DND-41 (cell line): ENCODE data around the gene GATM.
A peak's percentile ranks its signal among the peaks of the same experiment; 100 is the strongest.

Source experiments
- ATAC-seq: fragments of 200-7000 bp; cut with Tn5 transposase; 3 replicates; pipeline ENCODE4 v1.9.1; 2021; ENCODE audit warnings: low read depth; ENCODE audit not compliant: insufficient read depth
- DNase-seq: peaks from one replicate; pipeline ENCODE4 v3.0.0-alpha.2; 2020
- H2AFZ ChIP-seq: 2 replicates; pipeline ENCODE4 v1.6.0; 2012; ENCODE audit warnings: low read depth, low read length
- H3K27ac ChIP-seq: 2 replicates; pipeline ENCODE4 v1.5.1; 2012; ENCODE audit warnings: low read length, inconsistent platforms
- H3K27me3 ChIP-seq: fragments of 200-600 bp; sonication (generic); 2 replicates; pipeline ENCODE4 v1.6.0; 2012; ENCODE audit warnings: low read length, mild to moderate bottlenecking, inconsistent platforms; ENCODE audit not compliant: insufficient read depth, poor library complexity
- H3K36me3 ChIP-seq: 2 replicates; pipeline ENCODE4 v1.5.1; 2012; ENCODE audit warnings: low read length, inconsistent platforms; ENCODE audit not compliant: insufficient read depth
- H3K4me1 ChIP-seq: 2 replicates; pipeline ENCODE4 v1.5.1; 2012; ENCODE audit warnings: mild to moderate bottlenecking, low read length; ENCODE audit not compliant: insufficient read depth
- H3K4me2 ChIP-seq: 2 replicates; pipeline ENCODE4 v1.6.0; 2012; ENCODE audit warnings: mild to moderate bottlenecking, moderate library complexity, low read length, inconsistent platforms; ENCODE audit not compliant: insufficient read depth
- H3K4me3 ChIP-seq, 2 experiments: fragments of 200-600 bp in 1 of 2; shearing (Covaris generic) in 1 of 2; 2 replicates each; pipeline ENCODE4 v1.5.1; 2012 to 2016; ENCODE audit warnings: inconsistent platforms in 2 of 2, low read length in 2 of 2, mild to moderate bottlenecking in 2 of 2, low read depth in 1 of 2, moderate library complexity in 1 of 2
- H3K79me2 ChIP-seq: 2 replicates; pipeline ENCODE4 v1.6.0; 2012; ENCODE audit warnings: low read length, inconsistent platforms; ENCODE audit not compliant: insufficient read depth
- H3K9ac ChIP-seq: 2 replicates; pipeline ENCODE4 v1.6.0; 2012; ENCODE audit warnings: low read depth, mild to moderate bottlenecking, inconsistent platforms, low read length, moderate library complexity
- H3K9me3 ChIP-seq: 2 replicates; pipeline ENCODE4 v1.5.1; 2012; ENCODE audit warnings: low read length, moderate library complexity, mild to moderate bottlenecking, inconsistent platforms; ENCODE audit not compliant: insufficient read depth, severe bottlenecking
- H4K20me1 ChIP-seq: 2 replicates; pipeline ENCODE4 v1.6.0; 2012; ENCODE audit warnings: low read length; ENCODE audit not compliant: insufficient read depth
- CTCF ChIP-seq: IDR thresholded peaks from 2 replicates; pipeline ENCODE4 v1.5.1; 2012; ENCODE audit warnings: borderline replicate concordance, low read length, moderate library complexity, mild to moderate bottlenecking; ENCODE audit not compliant: poor library complexity, severe bottlenecking; ENCODE audit errors: extremely low read depth
- EZH2 ChIP-seq: IDR thresholded peaks from 3 replicates; pipeline ENCODE4 v1.6.1; 2012; ENCODE audit warnings: borderline replicate concordance, low read depth, mild to moderate bottlenecking, moderate library complexity, low read length, inconsistent platforms; ENCODE audit not compliant: severe bottlenecking

Gene GATM

DNA sequence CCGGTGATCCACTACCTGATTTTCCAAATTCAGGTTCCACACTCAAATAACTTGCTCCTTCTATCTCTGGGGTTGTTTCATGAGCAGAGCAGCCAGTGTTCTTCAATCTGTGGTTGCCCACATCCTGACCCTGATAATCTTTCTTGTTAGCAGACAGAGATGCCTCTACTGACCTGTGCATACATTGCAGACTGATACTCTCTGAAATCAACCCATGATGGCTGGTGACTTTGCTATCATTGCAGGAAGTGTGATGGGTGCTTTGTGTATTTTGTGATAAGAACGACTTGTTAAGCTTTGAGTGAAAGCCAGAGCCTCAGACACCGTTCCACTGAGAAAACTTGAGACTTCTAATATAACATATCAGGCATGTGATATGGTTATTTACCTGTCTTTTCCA is 39.9 kb downstream of the GATM start:
- peak; percentile 76 for ATAC-seq
- no peaks in the 10 kb centered on the region for H3K4me1 ChIP-seq

GRCh38 chr15:45337224-45337623 is 41.1 kb downstream of the GATM start:
- H3K9ac ChIP-seq: no peak overlapping the region
- TF ChIP-seq CTCF (no peak), EZH2 (no peak)

More for the DNA sequence above, 39.9 kb downstream of the GATM start:
- no peak overlapping the region for H3K9ac ChIP-seq
- no peaks in the 10 kb centered on the region for H3K79me2 ChIP-seq
- no peak for TF ChIP-seq CTCF
- no peak for TF ChIP-seq EZH2
- H3K27me3 ChIP-seq: no peaks in the 10 kb centered on the region
- H4K20me1 ChIP-seq: no peaks in the 10 kb centered on the region
- no peaks in the 10 kb centered on the region for H3K36me3 ChIP-seq
- H3K4me2 ChIP-seq: no peak overlapping the region
- H3K9me3 ChIP-seq: no peaks in the 10 kb centered on the region
- no peak overlapping the region for H3K4me3 ChIP-seq
- no peak overlapping the region for H2AFZ ChIP-seq
- no peak overlapping the region for H3K27ac ChIP-seq
- DNase-seq: peak; percentile 6

DNA sequence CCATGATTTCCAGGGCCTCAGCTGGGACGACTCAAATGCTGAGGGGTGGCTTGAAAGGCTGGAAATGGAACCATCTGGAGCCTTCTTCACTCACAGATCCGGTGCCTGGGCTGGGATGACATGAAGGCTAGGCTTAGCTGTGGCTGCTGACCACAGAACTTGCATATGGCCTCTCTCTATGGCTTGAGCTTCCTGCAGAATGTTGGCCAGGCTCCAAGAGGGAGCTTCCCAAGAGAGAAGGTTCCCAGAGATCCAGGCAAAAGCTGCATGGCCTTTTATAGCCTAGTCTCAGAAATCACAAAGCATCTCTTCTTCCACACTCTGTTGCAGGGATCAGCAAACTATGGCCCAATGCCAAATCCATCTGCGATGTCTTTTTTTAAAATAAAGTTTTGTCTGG is 44.8 kb downstream of the GATM start:
- ATAC-seq: no peak
- H3K4me1 ChIP-seq: no peaks in the 10 kb centered on the region
- no peak overlapping the region for H3K9ac ChIP-seq
- H2AFZ ChIP-seq: no peak overlapping the region
- H3K4me2 ChIP-seq: no peak overlapping the region
- no peak overlapping the region for H3K4me3 ChIP-seq
- TF ChIP-seq EZH2 (no peak), CTCF (no peak)
- DNase-seq: no peak
- H3K79me2 ChIP-seq: no peaks in the 10 kb centered on the region
- no peaks in the 10 kb centered on the region for H4K20me1 ChIP-seq
- no peak overlapping the region for H3K27ac ChIP-seq
- no peaks in the 10 kb centered on the region for H3K27me3 ChIP-seq
- H3K9me3 ChIP-seq: no peaks in the 10 kb centered on the region
- no peaks in the 10 kb centered on the region for H3K36me3 ChIP-seq

More at GRCh38 chr15:45337224-45337623, 41.1 kb downstream of the GATM start:
- Histone ChIP-seq H3K27me3 (no peaks in the 10 kb centered on the region), H2AFZ (no peak overlapping the region), H3K79me2 (no peaks in the 10 kb centered on the region), H3K4me1 (no peaks in the 10 kb centered on the region), H3K36me3 (no peaks in the 10 kb centered on the region), H4K20me1 (no peaks in the 10 kb centered on the region), H3K4me3 (no peak overlapping the region), H3K27ac (no peak overlapping the region), H3K9me3 (no peaks in the 10 kb centered on the region), H3K4me2 (no peak overlapping the region)
- no peak for DNase-seq
- ATAC-seq: no peak

DNA sequence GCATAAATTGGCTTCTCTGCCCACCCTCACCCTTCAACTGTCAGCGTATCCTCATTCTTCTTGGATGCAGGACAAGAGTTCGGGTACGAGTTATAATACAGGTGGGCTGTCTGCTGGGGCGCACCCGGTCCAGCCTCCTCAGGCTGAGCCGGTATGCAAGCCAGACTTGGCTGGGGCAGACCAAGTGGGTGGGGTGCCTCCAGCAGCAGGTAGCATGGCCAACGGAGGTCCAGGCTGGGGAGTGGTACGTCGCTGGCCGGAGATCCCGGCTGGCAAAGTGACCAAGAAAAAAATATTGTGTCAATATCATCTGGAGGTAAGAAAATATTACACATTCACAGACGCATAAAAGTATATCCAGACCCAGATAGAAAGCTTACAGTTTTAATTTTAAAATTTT is 45.6 kb downstream of the GATM start:
- H3K4me2 ChIP-seq: no peak overlapping the region
- no peaks in the 10 kb centered on the region for H4K20me1 ChIP-seq
- no peak for ATAC-seq

More for the DNA sequence above, 45.6 kb downstream of the GATM start:
- H3K9ac ChIP-seq: no peak overlapping the region
- H3K4me3 ChIP-seq: no peak overlapping the region
- H3K4me1 ChIP-seq: no peaks in the 10 kb centered on the region
- TF ChIP-seq CTCF (no peak), EZH2 (no peak)
- H3K36me3 ChIP-seq: no peaks in the 10 kb centered on the region
- H3K27me3 ChIP-seq: no peaks in the 10 kb centered on the region
- H2AFZ ChIP-seq: no peak overlapping the region
- no peaks in the 10 kb centered on the region for H3K9me3 ChIP-seq
- H3K79me2 ChIP-seq: no peaks in the 10 kb centered on the region
- DNase-seq: no peak
- H3K27ac ChIP-seq: no peak overlapping the region
